GM18951 (cell line): Measurements from ENCODE around the gene TMEM207.
"Not testable (repeated sequence)": the region's sequence is repeated elsewhere in the genome, so short reads cannot be mapped to it uniquely, and the experiment has no call there.

ENCODE experiments used
- POLR2A ChIP-seq: IDR thresholded peaks from 4 replicates; pipeline ENCODE4 v1.6.1; 2011; ENCODE audit warnings: mild to moderate bottlenecking; ENCODE audit not compliant: insufficient read length, insufficient read depth; ENCODE audit errors: extremely low read depth
- in situ Hi-C: fragments of 300-500 bp; cut with MboI; formaldehyde crosslinking; loops from one replicate; pipeline ENCODE4 v1.12.0; 2022; ENCODE audit warnings: low sequenced_read_pairs, mixed read lengths, inconsistent platforms; ENCODE audit not compliant: unreplicated experiment

TMEM207 gene

GRCh38 chr3:190481779-190482178 is 32.1 kb upstream of the TMEM207 start:
- in situ Hi-C loops = no loop called here
- no peak for TF ChIP-seq POLR2A

GRCh38 chr3:190473261-190473660 is 23.6 kb upstream of the TMEM207 start:
- in situ Hi-C loops = not testable (repeated sequence)

GRCh38 chr3:190467922-190468321 is 18.2 kb upstream of the TMEM207 start:
- in situ Hi-C loops = no loop called here
- TF ChIP-seq POLR2A = no peak

- no peak for TF ChIP-seq POLR2A
These were observed 8.3 kb upstream of the TMEM207 start for GRCh38 chr3:190458040-190458439.

GRCh38 chr3:190456770-190457169 is 7.1 kb upstream of the TMEM207 start:
- TF ChIP-seq POLR2A = no peak
- in situ Hi-C loops = no loop called here

More at GRCh38 chr3:190458040-190458439, 8.3 kb upstream of the TMEM207 start:
- in situ Hi-C loops = no loop called here

GRCh38 chr3:190455828-190456227 is 6.1 kb upstream of the TMEM207 start:
- TF ChIP-seq POLR2A = no peak
- in situ Hi-C loops = no loop called here

GRCh38 chr3:190448256-190448655 is 1.4 kb downstream of the TMEM207 start:
- in situ Hi-C loops = no loop called here
- no peak for TF ChIP-seq POLR2A

GRCh38 chr3:190446573-190447279 is 3.0 kb downstream of the TMEM207 start:
- in situ Hi-C loops = no loop called here
- no peak for TF ChIP-seq POLR2A

GRCh38 chr3:190444576-190445145 is 5.0 kb downstream of the TMEM207 start:
- TF ChIP-seq POLR2A = no peak
- in situ Hi-C loops = no loop called here

GRCh38 chr3:190444006-190444405 is 5.7 kb downstream of the TMEM207 start:
- in situ Hi-C loops = no loop called here
- TF ChIP-seq POLR2A = no peak

- in situ Hi-C loops = no loop called here
- no peak for TF ChIP-seq POLR2A
These were observed 6.4 kb downstream of the TMEM207 start for GRCh38 chr3:190443257-190443656.

- in situ Hi-C loops = no loop called here
- no peak for TF ChIP-seq POLR2A
These were observed 7.5 kb downstream of the TMEM207 start for GRCh38 chr3:190442240-190442639.

GRCh38 chr3:190436331-190436730 is 13.4 kb downstream of the TMEM207 start:
- in situ Hi-C loops = no loop called here
- no peak for TF ChIP-seq POLR2A

GRCh38 chr3:190435618-190436017 is 14.1 kb downstream of the TMEM207 start:
- in situ Hi-C loops = no loop called here

More at GRCh38 chr3:190435618-190436017, 14.1 kb downstream of the TMEM207 start:
- no peak for TF ChIP-seq POLR2A
